ENCODE results near the gene GSTM4.
"Not testable (repeated sequence)": the region's sequence is repeated elsewhere in the genome, so short reads cannot be mapped to it uniquely, and the experiment has no call there.

The GSTM4 gene

GRCh38 chr1:109702940-109703339 is 47.0 kb downstream of the GSTM4 start:
- not testable (repeated sequence) for DNase-seq (ENCODE audit: low read depth, low spot score)

- no peak for DNase-seq (ENCODE audit: low read depth, low spot score)
Observed at GRCh38 chr1:109704173-109704572, 48.3 kb downstream of the GSTM4 start.

- DNase-seq (ENCODE audit: low read depth, low spot score) = no peak
Observed at GRCh38 chr1:109705411-109705810, 49.5 kb downstream of the GSTM4 start.

- DNase-seq (ENCODE audit: low read depth, low spot score) = not testable (repeated sequence)
Observed at GRCh38 chr1:109708949-109709348, 53.0 kb downstream of the GSTM4 start.

GRCh38 chr1:109709822-109710221 is 53.9 kb downstream of the GSTM4 start:
- not testable (repeated sequence) for DNase-seq (ENCODE audit: low read depth, low spot score)

All from smooth muscle cell of the brain vasculature (primary cell).